Uterus (tissue), 4 donors: ENCODE results near the gene CYYR1. TPM values are rescaled to one million over a fixed set of nuclear protein-coding genes. Genes with fewer than 3 reads are reported as not detected.

Experiments
- DNase-seq, 2 donors: peaks; one replicate each; pipeline ENCODE4 v3.0.0-alpha.2; 2019 to 2020
- H3K27ac ChIP-seq, 2 donors: fragments of 200-600 bp; sonication (generic); 1 replicate in 1 of 2; 2 replicates in 1 of 2; pipeline ENCODE4 v1.5.1; 2016 to 2018
- H3K27me3 ChIP-seq, 2 donors: fragments of 200-600 bp; sonication (generic); one replicate each; pipeline ENCODE4 v1.5.1; 2018 to 2019; ENCODE audit warnings: control low read depth in 1 of 2
- H3K36me3 ChIP-seq, 2 donors: fragments of 200-600 bp; sonication (generic); one replicate each; pipeline ENCODE4 v1.5.1; 2019; ENCODE audit warnings: control low read depth in 1 of 2
- H3K4me1 ChIP-seq, 2 donors: fragments of 200-600 bp; sonication (generic); one replicate each; pipeline ENCODE4 v1.5.1; 2018 to 2019; ENCODE audit warnings: control low read depth in 1 of 2
- H3K4me3 ChIP-seq, 2 donors: fragments of 200-600 bp; sonication (generic); 1 replicate in 1 of 2; 2 replicates in 1 of 2; pipeline ENCODE4 v1.5.1; 2018 to 2019; ENCODE audit warnings: mild to moderate bottlenecking in 1 of 2
- H3K9me3 ChIP-seq, 2 donors: fragments of 200-600 bp; sonication (generic); one replicate each; pipeline ENCODE4 v1.5.1; 2019; ENCODE audit warnings: control low read depth in 1 of 2
- POLR2A ChIP-seq, 2 donors: fragments of 450-650 bp; IDR thresholded peaks; one replicate each; pipeline ENCODE4 v1.6.1; 2016; ENCODE audit warnings: antibody characterized with exemption in 2 of 2, mild to moderate bottlenecking in 1 of 2, moderate library complexity in 1 of 2
- intact Hi-C: fragments of 100-400 bp; cut with DNase I; formaldehyde crosslinking; loops from one replicate; pipeline ENCODE4 v1.15.1; 2023; ENCODE audit warnings: low total_unique reads
- total RNA-seq, 4 donors: library from RNA; depleted of rRNA in 3 of 4; stranded (reverse); fragments of >200 nt in 3 of 4; gene quantifications; one replicate each; pipeline versions ENCODE4 v1.1.0 to v1.2.4, GENCODE V29; 2014 to 2023
- TF ChIP-seq, protein P1 (sequence below), 4 experiments: fragments of 200-600 bp in 2 of 4; fragments of 450-650 bp in 2 of 4; sonication (generic) in 2 of 4; IDR thresholded peaks; one replicate each; pipeline ENCODE4 v1.5.1; 2016 to 2019; ENCODE audit warnings: antibody characterized with exemption in 4 of 4, mild to moderate bottlenecking in 2 of 4, moderate library complexity in 1 of 4
- donor health status: DM: yes; HTN: yes; CAD: no.

The CYYR1 gene
- total RNA-seq, 4 donors from 2014 or later: 15.9 to 83.8 (median 23.7) TPM

DNA sequence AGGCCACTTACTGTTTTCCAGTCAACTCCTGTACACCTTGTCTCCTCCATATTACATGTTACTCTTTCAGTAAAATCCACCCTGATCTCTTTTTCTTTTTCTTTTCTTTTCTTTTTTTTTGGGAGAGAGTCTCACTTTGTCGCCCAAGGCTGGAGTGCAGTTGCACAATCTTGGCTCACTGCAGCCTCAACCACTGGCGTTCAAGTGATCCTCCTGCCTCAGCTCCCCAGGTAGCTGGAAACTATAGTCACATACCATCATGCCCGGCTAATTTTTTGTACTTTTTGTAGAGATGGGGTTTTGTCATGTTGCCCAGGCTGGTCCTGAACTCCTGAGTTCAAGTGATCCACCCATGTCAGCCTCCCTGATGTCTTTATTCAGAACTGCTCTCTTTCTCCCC lies 57.8 kb downstream of the CYYR1 start:
- no peak for TF ChIP-seq POLR2A (IDR thresholded peaks at IDR 0.05)
- TF ChIP-seq, protein P1, sequence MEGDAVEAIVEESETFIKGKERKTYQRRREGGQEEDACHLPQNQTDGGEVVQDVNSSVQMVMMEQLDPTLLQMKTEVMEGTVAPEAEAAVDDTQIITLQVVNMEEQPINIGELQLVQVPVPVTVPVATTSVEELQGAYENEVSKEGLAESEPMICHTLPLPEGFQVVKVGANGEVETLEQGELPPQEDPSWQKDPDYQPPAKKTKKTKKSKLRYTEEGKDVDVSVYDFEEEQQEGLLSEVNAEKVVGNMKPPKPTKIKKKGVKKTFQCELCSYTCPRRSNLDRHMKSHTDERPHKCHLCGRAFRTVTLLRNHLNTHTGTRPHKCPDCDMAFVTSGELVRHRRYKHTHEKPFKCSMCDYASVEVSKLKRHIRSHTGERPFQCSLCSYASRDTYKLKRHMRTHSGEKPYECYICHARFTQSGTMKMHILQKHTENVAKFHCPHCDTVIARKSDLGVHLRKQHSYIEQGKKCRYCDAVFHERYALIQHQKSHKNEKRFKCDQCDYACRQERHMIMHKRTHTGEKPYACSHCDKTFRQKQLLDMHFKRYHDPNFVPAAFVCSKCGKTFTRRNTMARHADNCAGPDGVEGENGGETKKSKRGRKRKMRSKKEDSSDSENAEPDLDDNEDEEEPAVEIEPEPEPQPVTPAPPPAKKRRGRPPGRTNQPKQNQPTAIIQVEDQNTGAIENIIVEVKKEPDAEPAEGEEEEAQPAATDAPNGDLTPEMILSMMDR (IDR thresholded peaks at IDR 0.05): no peak
- H3K27me3 ChIP-seq: no peaks in the 10 kb centered on the region
- no peaks in the 10 kb centered on the region for H3K36me3 ChIP-seq
- H3K9me3 ChIP-seq: no peaks in the 10 kb centered on the region
- no peak overlapping the region for H3K27ac ChIP-seq
- no peak for DNase-seq
- intact Hi-C loops: no loop called here
- H3K4me3 ChIP-seq: no peak overlapping the region
- H3K4me1 ChIP-seq: no peaks in the 10 kb centered on the region

DNA sequence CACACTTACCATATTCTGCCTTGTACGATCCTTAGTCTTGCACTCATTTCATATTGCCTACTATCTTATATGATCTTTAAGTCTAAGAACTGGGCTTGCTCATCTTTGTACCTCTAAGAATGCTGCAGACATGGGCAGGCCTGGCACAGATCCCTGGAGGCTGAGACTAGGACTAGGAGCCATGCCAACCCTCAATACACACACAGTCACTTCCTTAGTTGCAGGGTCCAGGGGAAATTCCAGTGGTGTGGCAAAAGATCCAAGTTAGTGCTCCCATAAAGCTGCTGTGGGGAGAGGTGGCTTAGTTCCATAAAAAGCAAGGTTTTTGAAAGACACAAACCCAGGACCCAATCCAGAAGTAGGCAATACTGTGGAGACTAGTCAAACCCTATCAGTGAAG lies 59.9 kb downstream of the CYYR1 start:
- no peak for DNase-seq
- Histone ChIP-seq H3K27me3 (no peaks in the 10 kb centered on the region), H3K9me3 (no peaks in the 10 kb centered on the region), H3K27ac (no peak overlapping the region), H3K4me3 (no peak overlapping the region), H3K4me1 (no peaks in the 10 kb centered on the region), H3K36me3 (no peaks in the 10 kb centered on the region)
- intact Hi-C loops: no loop called here
- no peak for TF ChIP-seq POLR2A (IDR thresholded peaks at IDR 0.05)
- TF ChIP-seq, protein P1 (IDR thresholded peaks at IDR 0.05): no peak

DNA sequence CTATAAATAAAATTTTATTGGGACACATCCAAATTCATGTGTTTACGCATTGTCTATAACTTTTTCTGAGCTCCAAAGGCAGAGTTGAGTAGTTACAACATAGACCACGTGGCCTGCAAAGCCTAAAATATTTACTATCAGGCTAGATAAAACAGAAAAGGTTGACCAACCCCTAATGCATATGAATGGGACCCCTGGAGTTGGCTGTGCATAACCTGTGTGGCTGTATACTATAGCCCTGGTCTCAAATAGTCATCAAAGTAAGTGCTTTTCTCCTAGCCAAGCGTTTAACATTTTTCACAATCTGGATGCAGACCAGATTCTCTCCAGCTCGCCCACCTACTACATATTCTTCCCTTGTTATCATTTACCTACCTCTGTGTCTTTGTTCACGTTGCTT lies 60.4 kb downstream of the CYYR1 start:
- intact Hi-C loops: no loop called here
- H3K27ac ChIP-seq: no peak overlapping the region
- no peaks in the 10 kb centered on the region for H3K36me3 ChIP-seq
- TF ChIP-seq POLR2A (IDR thresholded peaks at IDR 0.05): no peak
- TF ChIP-seq, protein P1 (IDR thresholded peaks at IDR 0.05): no peak
- H3K4me3 ChIP-seq: no peak overlapping the region
- no peaks in the 10 kb centered on the region for H3K9me3 ChIP-seq
- DNase-seq: no peak
- H3K27me3 ChIP-seq: no peaks in the 10 kb centered on the region
- no peaks in the 10 kb centered on the region for H3K4me1 ChIP-seq

DNA sequence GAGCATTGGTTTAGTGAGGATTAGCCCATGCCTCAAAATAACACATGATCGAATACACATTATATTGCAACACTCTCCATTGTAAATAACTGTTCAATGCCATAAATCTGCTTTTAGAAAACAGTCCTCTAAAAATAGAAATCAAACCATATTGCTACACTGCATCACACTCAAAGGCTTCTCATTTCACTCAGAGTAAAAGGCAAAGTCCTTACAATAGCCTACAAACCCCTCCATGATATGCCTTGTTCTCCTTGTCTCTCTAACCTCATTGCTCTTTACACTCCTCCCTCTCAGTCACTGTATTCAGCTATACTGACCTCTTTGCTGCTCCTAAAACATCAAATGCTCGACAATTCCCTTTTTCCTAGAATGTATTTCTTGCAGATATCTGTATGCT lies 64.2 kb downstream of the CYYR1 start:
- H3K9me3 ChIP-seq: no peaks in the 10 kb centered on the region

DNA sequence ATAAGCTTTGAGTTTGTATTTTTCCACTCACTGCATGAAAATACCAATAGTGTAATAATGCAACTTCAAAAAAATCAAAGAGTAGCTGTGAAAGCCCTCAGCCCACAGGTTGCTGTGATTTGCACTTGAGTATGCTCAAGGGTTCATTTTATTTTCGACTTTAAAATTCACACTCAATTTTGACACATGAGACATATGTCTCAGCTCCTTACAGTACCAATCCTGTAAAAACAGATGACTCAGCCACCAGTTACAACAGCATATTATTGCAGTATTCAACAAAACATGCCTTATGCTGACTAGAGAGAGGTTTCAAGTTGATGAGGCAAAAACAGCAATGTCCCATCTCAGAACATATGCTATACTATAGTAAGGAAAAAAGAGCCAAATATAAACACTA lies 66.1 kb downstream of the CYYR1 start:
- no peak overlapping the region for H3K4me3 ChIP-seq
- H3K4me1 ChIP-seq: no peaks in the 10 kb centered on the region
- intact Hi-C loops: no loop called here
- no peaks in the 10 kb centered on the region for H3K9me3 ChIP-seq
- no peak for DNase-seq
- no peak for TF ChIP-seq POLR2A (IDR thresholded peaks at IDR 0.05)
- TF ChIP-seq, protein P1 (IDR thresholded peaks at IDR 0.05): no peak
- no peaks in the 10 kb centered on the region for H3K36me3 ChIP-seq
- no peak overlapping the region for H3K27ac ChIP-seq
- no peaks in the 10 kb centered on the region for H3K27me3 ChIP-seq

More for the DNA sequence above, 64.2 kb downstream of the CYYR1 start:
- no peak for DNase-seq
- Histone ChIP-seq H3K27ac (no peak overlapping the region), H3K4me3 (no peak overlapping the region), H3K4me1 (no peaks in the 10 kb centered on the region), H3K27me3 (no peaks in the 10 kb centered on the region), H3K36me3 (no peaks in the 10 kb centered on the region)
- TF ChIP-seq, protein P1 (IDR thresholded peaks at IDR 0.05): no peak
- TF ChIP-seq POLR2A (IDR thresholded peaks at IDR 0.05): no peak
- intact Hi-C loops: no loop called here
